Spleen (tissue), 7 donors: ENCODE measurements around the gene RNH1.

Experiments
- POLR2AphosphoS5 ChIP-seq, 3 donors: sonication (generic); formaldehyde crosslinking; IDR thresholded peaks; one replicate each; pipeline ENCODE4 v1.5.1; 2017; ENCODE audit warnings: antibody characterized with exemption in 3 of 3
- TF ChIP-seq, protein P1 (sequence below), 11 experiments: fragments of 200-600 bp in 7 of 11; fragments of 450-650 bp in 4 of 11; sonication (generic) in 4 of 11; IDR thresholded peaks in 8 of 11; conservative IDR thresholded peaks in 3 of 11; 1 replicate in 7 of 11; 2 replicates in 4 of 11; pipeline versions ENCODE4 v1.4.0 to v1.8.0; 2016 to 2021; ENCODE audit warnings: antibody characterized with exemption in 11 of 11, inconsistent platforms in 4 of 11, mild to moderate bottlenecking in 1 of 11
- donor health status: DM: no; HTN: no; CAD: no; lungs with moderate emphysema.
- donor health status: DM: no; HTN: no; CAD: no.
- donor health status: DM: no; HTN: no; CAD: no.

DNA sequence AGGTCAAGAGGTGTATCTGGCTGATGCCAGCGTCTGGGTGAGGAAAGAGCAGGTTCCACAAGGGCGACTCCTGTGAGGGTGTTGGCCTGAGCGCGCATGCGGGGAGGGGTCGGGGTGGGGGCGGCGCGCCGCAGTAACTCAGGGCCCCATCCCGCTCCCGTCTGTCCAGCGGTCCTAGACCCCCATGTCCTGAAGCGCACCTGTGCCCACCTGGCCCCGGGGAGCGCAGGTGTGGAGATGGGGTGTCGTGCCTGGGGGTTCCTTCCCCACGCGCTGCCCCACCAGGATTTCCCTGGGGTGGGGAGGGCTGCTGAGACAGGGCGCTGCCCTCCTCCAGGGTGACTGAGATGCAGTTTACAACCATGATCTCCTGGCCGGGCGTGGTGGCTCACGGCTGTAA lies 20.9 kb downstream of the RNH1 start:
- TF ChIP-seq, protein P1, sequence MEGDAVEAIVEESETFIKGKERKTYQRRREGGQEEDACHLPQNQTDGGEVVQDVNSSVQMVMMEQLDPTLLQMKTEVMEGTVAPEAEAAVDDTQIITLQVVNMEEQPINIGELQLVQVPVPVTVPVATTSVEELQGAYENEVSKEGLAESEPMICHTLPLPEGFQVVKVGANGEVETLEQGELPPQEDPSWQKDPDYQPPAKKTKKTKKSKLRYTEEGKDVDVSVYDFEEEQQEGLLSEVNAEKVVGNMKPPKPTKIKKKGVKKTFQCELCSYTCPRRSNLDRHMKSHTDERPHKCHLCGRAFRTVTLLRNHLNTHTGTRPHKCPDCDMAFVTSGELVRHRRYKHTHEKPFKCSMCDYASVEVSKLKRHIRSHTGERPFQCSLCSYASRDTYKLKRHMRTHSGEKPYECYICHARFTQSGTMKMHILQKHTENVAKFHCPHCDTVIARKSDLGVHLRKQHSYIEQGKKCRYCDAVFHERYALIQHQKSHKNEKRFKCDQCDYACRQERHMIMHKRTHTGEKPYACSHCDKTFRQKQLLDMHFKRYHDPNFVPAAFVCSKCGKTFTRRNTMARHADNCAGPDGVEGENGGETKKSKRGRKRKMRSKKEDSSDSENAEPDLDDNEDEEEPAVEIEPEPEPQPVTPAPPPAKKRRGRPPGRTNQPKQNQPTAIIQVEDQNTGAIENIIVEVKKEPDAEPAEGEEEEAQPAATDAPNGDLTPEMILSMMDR (IDR thresholded peaks at IDR 0.05 in 8 of 11, conservative IDR thresholded peaks at IDR 0.05 in 3 of 11): no peak
- no peak for TF ChIP-seq POLR2AphosphoS5 (IDR thresholded peaks at IDR 0.05)
